GM18517 (cell line): ENCODE results near the gene SAMD8.

Experiments
- ATAC-seq: cut with Tn5 transposase; IDR thresholded peaks from one replicate; pipeline ENCODE4 v1.9.1; 2021; ENCODE audit warnings: mild to moderate bottlenecking, moderate library complexity; ENCODE audit not compliant: unreplicated experiment

SAMD8 gene

GRCh38 chr10:75084834-75085384, 26.5 kb upstream of the SAMD8 start:
- no peak for ATAC-seq

DNA sequence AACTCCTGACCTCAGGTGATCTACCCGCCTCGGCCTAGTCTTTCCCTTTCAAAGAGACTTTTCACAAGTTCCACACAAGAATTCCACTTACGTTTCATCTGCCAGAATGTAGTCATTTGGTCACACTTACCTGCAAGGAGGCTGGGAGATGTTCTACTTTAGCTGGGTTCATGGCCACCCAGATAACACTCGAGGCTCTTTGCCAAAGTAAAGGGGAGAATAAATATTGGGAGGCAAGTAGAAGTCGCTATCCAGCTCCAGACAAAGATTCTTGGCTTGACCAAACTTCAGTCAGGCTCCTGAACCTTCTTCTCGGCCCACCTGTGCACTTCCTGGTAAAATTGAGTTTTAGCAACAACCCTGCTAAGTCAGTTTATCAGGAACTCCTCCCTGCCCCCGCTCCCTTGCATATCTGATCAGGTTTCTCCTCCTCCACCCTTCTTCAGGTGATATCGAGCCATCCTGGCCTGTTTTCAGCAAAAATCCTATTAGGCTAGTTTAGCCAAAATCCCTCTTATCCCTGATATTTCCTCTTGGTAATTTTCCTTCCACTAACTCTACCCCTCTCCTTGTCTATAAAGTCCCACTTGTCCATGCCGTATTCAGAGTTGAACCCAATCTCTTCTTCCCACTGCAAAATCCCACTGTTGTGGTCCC, 25.1 kb upstream of the SAMD8 start:
- no peak for ATAC-seq

- ATAC-seq: no peak
Measured at GRCh38 chr10:75088640-75089039, 22.8 kb upstream of the SAMD8 start.

- no peak for ATAC-seq
Measured at GRCh38 chr10:75089634-75090033, 21.8 kb upstream of the SAMD8 start.

DNA sequence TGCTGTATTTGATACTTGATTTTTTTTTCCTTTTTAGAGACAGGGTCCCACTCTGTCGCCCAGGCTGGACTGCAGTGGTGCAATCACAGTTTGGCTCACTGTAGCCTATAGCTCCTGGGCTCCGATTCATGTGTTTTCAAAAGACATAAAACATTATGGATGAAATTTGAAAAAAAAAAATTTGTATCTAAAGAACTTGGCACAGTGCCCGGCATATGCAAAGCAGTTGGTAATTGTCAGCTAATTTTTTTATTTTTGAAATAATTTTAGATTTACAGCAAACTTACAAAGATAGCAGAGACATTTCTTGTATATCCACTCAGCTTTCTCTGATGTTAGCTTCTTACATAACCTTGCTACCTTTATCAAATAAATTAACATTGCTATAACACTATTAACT, 20.3 kb upstream of the SAMD8 start:
- ATAC-seq: no peak

- ATAC-seq: no peak
Measured at GRCh38 chr10:75094465-75094864, 17.0 kb upstream of the SAMD8 start.

GRCh38 chr10:75095631-75096030, 15.8 kb upstream of the SAMD8 start:
- no peak for ATAC-seq

DNA sequence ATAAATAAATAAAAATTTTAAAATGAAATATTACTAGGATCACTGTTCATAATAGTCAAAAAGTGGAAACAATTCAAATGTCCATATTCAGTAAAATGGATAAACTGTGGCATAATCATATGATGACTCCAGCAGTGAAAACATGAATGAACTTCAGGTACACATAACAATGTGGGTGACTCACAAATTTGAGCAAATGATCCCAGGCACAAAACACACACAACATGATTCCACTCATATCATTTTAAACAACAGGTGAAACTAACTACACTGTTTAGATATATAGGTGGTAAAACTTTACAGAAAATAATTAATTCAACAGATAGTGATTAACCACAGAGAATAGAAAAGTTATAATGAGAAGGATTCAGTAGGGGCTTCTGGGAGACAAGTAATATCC, 14.7 kb upstream of the SAMD8 start:
- no peak for ATAC-seq

GRCh38 chr10:75097666-75098285, 13.7 kb upstream of the SAMD8 start:
- no peak for ATAC-seq

GRCh38 chr10:75098902-75099673, 12.4 kb upstream of the SAMD8 start:
- ATAC-seq: no peak

- ATAC-seq: no peak
Measured at GRCh38 chr10:75099952-75100763, 11.3 kb upstream of the SAMD8 start.

DNA sequence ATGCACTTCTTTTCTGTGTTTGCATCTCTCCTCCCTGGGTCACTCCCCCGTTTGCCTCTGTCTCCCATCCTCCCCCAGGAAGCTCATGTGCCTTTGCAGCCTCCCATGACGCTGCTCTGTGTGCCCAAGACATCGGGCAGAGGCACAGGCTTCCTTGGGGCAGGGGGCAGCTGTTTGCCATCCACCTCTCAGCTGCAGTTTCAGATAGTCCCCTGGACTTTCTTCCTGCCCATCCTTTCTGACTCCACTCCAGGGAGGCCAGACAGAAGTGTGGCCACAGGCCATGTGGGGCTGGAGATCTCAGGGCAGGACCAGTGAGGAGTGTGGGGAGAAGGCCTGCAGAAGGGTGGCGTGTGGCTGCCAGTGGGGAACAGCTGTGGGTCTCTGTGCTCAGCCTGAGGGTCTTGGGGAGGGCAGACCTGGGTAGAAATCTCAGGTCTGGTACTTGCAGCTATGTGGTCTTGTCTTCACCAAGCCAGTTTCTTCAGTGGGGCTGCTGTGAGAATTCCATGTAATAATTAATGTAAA, 10.6 kb upstream of the SAMD8 start:
- ATAC-seq: no peak

DNA sequence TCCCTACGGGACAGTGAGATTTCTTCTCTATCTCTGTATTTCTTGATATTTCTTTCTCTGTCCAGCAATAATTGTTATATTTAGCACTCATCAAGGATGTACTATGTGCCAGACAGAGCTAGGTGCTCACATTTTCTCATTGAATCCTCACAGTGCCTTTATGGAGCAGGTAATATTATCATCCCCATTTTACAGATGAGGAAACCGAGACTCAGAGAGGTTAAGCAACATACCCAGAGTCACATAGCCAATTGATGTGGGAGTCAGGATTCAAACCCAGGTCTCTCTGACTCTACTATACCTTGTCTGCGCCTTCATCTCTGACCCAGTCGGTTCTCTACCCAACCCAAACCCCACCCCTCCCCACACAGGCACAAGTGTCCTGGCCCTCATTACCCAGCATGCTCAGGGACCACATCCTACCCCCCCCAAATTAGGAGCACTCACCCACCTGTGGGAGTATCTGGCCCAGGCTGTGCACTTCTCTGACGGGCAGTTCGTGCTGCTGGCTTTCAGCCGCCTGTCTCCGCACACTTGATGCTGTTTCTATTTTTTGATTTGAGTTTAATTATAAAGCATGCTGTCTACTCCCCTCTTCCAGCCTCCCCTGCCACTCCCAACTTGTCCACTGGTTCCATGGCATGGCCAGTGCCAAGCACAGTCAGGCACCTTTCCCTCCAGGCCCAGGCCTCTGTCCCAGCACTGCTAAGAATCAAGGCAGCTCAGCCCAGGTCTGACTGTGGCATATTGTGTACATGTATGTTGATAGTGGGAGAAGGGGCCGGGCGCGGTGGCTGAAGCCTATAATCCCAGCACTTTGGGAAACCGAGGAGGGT, 9.8 kb upstream of the SAMD8 start:
- ATAC-seq: no peak

- ATAC-seq: no peak
Measured at GRCh38 chr10:75102830-75103673, 8.4 kb upstream of the SAMD8 start.

DNA sequence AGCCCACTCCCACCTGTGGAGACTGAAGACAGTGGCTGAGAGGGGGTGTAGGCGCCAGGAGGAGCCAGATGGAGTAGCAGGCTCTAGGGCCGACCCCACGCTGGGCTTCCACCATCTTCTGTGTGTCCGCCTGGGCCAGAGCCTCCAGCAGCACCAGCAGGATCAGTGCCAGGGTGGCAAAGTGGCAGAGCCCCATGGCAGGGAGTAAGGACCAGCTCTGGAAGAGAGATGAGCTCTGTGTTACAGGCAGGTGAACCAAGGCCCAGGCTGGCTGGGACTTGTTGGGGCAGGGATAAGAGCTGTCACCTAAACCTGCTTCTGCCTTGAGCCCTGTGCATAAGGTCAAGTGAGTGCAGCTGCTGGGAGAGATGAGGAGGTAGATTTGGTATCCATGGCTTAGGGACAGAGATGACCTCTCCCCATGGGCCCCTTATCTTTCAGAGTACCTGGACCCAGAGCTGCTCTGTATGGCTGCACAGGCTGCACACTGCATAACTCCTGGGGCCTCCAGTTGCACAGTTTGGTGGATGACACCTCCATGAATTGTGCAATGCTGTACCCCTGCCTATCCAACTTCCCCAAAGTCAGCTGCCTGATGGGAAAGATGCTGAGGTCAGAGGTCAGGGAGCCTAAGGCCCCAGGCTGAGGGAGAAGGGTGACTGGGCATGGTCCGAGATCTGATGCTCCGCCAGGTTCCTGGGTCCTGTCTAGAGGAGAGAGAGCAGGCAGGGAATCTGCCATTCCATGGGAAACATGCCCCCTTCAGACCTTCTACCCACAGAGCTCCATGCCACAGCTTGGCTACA, 7.4 kb upstream of the SAMD8 start:
- no peak for ATAC-seq

DNA sequence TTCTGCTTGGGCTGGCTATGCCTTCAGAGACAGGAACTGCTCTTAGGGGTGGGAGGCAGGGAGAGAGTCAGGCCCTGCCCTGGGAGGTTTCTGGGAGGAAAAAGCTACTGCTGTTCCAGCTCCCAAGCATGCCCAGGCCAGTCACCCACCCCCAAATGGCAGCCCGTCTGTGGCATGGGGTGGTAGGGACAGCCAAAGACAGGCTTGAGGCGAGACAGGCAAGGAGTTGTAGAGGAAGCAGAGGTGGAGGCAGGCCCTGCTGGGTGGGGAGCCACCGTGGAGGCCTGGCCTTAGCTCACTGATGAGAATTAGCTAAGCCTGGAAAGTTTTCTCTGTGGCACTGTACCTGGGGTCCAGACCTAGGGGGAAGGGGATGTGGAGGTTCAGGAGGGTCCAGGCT, 6.6 kb upstream of the SAMD8 start:
- ATAC-seq: no peak

DNA sequence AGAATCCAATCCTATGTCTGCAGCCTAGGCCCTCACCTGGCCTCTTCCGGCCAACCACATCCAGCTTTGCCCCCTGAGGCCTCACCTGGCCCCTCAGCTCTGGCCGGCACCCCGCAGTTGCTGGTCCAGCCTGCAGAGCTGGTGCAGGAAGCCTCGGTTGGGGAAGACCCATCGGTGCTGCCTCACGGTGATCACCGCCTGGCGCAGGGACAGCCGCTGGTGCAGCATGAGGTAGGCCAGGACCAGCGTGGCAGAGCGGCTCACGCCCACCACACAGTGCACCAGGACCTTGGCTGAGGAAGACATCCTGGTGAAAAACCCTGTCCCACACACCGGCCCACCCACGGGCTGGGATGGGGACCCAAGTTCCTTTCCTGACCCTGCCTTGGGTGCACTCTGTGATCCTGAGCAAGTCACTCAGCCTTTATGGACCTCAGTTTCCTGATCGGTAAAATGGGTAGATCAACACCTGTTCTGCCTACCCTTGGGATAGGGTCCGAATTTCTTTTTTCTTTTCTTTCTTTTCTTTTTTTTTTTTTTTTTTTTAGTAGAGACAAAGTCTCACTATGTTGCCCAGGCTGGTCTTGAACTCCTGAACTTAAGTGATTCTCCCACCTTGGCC, 5.8 kb upstream of the SAMD8 start:
- ATAC-seq: no peak

DNA sequence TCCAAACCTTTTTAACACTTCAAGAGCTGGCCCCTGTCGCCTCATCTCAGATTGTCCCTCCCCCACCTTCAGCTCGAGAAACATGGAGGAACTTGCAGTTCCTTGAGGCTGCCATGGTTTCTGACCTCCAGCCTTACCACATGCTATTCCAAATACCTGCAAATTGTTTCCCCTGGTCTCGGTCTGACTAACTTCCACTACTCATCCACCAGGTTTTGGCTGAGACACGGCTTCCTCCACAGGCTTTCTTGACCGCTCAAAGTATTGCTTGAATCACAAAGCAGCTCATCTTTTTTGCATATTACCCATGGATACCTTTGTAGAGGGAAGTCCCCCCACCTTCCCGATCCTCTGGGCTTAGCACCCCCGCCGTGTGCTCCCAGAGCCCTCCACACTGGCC, 5.2 kb upstream of the SAMD8 start:
- ATAC-seq: no peak
